Measurements from ENCODE around the gene RTN4RL1. TPM values are rescaled to one million over a fixed set of nuclear protein-coding genes. Genes with fewer than 3 reads are reported as not detected.

Gene RTN4RL1
- total and polyA plus RNA-seq, 2 of the 13 experiments (the other 11 are each of a cell fraction or from before 2014, with no cell fraction given) = 0.01 TPM; not detected in 1

DNA sequence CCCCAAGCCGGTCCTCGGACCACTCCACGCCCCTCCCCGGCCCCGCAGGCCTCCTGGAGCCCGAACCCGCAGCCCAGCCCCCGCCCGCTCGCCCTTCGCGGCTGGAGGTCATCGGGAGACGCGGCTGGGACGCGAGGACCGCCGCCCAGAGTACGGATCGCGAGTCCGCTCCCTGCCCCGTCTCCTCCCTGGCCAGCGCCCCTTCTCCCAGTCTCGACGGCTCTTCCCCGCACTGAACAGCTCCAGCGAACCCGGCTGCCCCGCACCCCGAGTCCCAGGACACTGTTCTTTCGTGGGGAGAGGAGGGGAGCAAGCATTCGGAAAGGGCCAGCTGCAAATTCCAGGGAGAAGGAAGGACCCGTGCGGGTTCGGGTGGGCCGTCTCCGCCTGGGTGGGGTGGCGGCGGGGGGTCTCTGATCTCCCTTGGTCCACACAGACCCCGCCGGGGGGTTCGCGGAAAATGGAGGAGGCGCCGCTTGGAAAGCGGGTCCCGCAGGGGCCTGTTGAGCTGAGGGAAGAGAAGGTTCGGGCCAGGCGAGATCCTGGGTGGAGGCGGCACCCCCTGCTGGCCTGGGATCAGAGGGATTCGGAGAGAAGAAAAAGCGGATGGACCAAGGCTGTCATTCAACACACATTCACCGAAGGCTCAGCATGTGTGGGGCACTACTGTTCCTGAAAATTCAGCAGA, 632 bp upstream of the RTN4RL1 start (continued):
- TF ChIP-seq ZNF687 (CRISPR knock-in tag; IDR thresholded peaks at IDR 0.05) (peak; percentile 41; the same call in 1 of the 2 replicates), GABPB1 (CRISPR knock-in tag; IDR thresholded peaks at IDR 0.05) (peak; percentile 28; the same call in 1 of the 2 replicates), KAT8 (CRISPR knock-in tag; IDR thresholded peaks at IDR 0.05) (0 out of 2 replicates have a peak, but pooled peaks have one; percentile 12), ZNF652 (CRISPR knock-in tag; IDR thresholded peaks at IDR 0.05; ENCODE audit: borderline replicate concordance, low read depth) (no peak), GATAD2A (CRISPR knock-in tag; IDR thresholded peaks at IDR 0.05) (peak; percentile 14; the same call in 1 of the 2 replicates), RFXANK (CRISPR knock-in tag; IDR thresholded peaks at IDR 0.05) (no peak), HNRNPH1 (optimal IDR thresholded peaks at IDR 0.05; ENCODE audit: low read depth, low read length) (no peak), ZNF839 (CRISPR knock-in tag; IDR thresholded peaks at IDR 0.05; ENCODE audit: borderline replicate concordance) (no peak), GATAD1 (CRISPR knock-in tag; IDR thresholded peaks at IDR 0.05) (0 out of 2 replicates have a peak, but pooled peaks have one; percentile 36), ZNF431 (CRISPR knock-in tag; IDR thresholded peaks at IDR 0.05; ENCODE audit: borderline replicate concordance, low read depth) (no peak), HOMEZ (CRISPR knock-in tag; IDR thresholded peaks at IDR 0.05; ENCODE audit: low read depth) (no peak), HOXA9 (CRISPR knock-in tag; IDR thresholded peaks at IDR 0.05; ENCODE audit: borderline replicate concordance) (no peak), FOSL2 (CRISPR knock-in tag; IDR thresholded peaks at IDR 0.05) (peak; percentile 6; the same call in 1 of the 2 replicates), UBTF (CRISPR knock-in tag; IDR thresholded peaks at IDR 0.05) (peak; percentile 37; the same call in 1 of the 2 replicates), ZFX (CRISPR knock-in tag; IDR thresholded peaks at IDR 0.05; ENCODE audit: low read depth) (0 out of 2 replicates have a peak, but pooled peaks have one; percentile 19), ZMYM4 (CRISPR knock-in tag; IDR thresholded peaks at IDR 0.05) (0 out of 2 replicates have a peak, but pooled peaks have one; percentile 13)
- TF ChIP-seq, protein P1, sequence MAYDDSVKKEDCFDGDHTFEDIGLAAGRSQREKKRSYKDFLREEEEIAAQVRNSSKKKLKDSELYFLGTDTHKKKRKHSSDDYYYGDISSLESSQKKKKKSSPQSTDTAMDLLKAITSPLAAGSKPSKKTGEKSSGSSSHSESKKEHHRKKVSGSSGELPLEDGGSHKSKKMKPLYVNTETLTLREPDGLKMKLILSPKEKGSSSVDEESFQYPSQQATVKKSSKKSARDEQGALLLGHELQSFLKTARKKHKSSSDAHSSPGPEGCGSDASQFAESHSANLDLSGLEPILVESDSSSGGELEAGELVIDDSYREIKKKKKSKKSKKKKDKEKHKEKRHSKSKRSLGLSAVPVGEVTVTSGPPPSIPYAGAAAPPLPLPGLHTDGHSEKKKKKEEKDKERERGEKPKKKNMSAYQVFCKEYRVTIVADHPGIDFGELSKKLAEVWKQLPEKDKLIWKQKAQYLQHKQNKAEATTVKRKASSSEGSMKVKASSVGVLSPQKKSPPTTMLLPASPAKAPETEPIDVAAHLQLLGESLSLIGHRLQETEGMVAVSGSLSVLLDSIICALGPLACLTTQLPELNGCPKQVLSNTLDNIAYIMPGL (CRISPR knock-in tag; IDR thresholded peaks at IDR 0.05; ENCODE audit: borderline replicate concordance in 1 of 2, low read depth in 1 of 2) = peak in 1 of 2 experiments; percentile 45; a peak in 1 of 4 replicates

Data from HepG2 (cell line).